Measurements from ENCODE around the gene GPR83. TPM values are rescaled to one million over a fixed set of nuclear protein-coding genes. Genes with fewer than 3 reads are reported as not detected.

The GPR83 gene
- total RNA-seq, result under 0.01 TPM in 1 of 2 replicates, not detected in the other

DNA sequence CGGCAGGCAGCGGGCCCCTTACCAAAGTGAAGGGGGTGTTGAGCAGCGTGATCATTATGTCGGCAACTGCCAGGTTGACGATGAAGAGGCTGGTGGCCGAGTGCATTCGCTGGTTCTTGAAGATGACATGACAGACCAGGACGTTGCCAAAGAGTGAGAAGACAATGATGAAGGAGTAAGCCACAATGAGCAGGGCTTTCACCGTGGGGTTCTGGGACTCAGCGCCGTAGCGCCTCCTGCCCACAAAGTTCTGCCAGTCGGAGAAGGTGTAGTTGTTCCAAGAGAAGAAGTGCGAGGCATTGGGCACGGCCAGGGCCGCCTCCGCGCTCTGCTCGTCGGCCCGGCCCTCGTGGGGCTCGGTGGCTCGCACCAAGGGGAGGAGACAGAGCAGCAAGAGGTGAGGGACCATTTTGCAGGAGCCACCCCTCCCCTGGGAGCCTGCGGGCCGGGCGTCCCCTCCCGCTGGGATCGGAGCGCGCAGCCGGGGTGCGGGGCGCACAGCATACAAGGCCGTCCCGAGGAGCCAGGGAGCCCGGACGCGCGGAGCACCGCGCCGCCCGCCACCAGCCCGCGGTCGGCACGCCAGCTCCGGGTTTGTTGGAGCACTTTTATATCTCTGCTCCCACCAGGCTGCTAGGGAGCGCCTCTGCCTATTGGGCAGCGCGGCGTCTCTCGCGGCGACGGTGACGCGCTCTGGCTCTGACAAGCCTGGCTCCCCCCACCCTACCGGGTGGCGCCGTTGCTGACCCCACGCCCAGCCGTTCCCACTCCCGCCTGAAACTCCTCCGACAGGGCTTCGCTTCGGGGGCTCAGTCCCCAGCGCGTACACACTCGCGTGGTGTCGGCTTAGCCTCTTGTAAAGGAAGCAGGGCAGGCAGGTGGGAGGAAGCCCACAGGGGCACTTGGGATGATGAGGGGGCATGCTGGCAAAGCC lies at the start of gene GPR83:
Gene GPR83, minus strand, starts transcription at position 581 of the 934 bp plus-strand sequence. Its CDS starts 172 bp downstream, at position 409.
- DNase-seq (ENCODE audit: low read depth), result no peak
- H3K4me3 ChIP-seq (ENCODE audit: low read depth, low read length), result peak within 1 kb of the TSS; percentile 46
- TF ChIP-seq CTCF (IDR thresholded peaks at IDR 0.05; ENCODE audit: insufficient read depth, low read depth, low read length), result no peak

DNA sequence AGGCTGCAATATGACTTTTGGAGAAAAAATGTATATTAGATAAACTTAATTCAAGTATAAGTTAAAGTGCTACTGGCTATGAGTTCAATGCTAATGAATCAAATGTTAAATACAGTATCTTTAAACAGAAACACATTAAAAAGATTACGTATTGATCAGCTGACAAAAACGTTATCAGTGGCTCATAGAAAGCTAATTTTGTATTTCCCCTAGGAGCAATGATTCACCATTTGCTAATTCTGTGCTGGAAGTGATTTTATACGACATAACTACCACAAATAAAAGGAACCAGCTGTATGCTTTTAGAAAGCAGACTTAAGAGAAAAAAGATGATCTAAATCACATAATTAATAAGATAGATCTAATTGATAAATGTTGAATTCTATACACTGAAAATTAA lies 48.8 kb upstream of the GPR83 start:
- no peak overlapping the region for H3K4me3 ChIP-seq (ENCODE audit: low read depth, low read length)
- DNase-seq (ENCODE audit: low read depth), result peak; percentile 6
- no peak for TF ChIP-seq CTCF (IDR thresholded peaks at IDR 0.05; ENCODE audit: insufficient read depth, low read depth, low read length)

DNA sequence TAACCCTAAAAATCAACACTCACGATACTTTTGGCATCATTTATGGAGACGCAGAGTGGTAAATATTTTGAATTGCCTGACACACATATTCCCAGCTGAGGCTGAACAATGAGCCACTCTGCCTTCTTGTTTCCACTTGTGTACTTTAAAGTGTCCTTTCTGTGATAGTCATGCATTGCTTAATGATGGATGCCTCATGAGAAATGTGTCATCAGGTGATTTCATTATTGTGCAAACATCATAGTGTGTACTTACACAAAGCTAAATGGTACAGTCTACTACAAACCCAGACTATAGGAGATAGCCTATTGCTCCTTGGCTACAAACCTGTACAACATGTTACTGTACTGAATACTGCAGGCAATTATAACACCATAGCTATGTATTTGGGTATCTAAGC lies 48.2 kb upstream of the GPR83 start:
- peak; percentile 58 for DNase-seq (ENCODE audit: low read depth)
- no peak overlapping the region for H3K4me3 ChIP-seq (ENCODE audit: low read depth, low read length)
- no peak for TF ChIP-seq CTCF (IDR thresholded peaks at IDR 0.05; ENCODE audit: insufficient read depth, low read depth, low read length)

GRCh38 chr11:94449029-94449428 lies 47.8 kb upstream of the GPR83 start:
- H3K4me3 ChIP-seq (ENCODE audit: low read depth, low read length), result no peak overlapping the region
- DNase-seq (ENCODE audit: low read depth), result no peak
- no peak for TF ChIP-seq CTCF (IDR thresholded peaks at IDR 0.05; ENCODE audit: insufficient read depth, low read depth, low read length)

DNA sequence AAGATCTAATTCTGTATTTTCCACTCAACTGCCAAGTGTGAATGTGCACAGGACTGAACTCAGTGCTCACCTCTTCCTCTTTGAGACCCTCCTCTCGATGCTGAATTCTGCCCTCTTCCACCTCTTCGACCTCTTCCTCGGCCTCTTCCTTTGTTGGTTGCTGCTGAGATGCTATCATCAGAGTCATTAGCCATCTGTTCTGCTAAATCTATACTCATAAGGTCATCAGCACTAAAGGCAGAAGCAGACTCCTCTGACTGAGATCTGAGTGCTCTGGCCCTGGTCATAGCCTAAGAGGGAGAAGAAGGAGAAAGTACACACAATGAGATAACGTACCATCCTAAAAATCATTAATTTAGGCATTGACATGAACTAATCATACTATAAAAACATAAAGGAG lies 45.9 kb upstream of the GPR83 start:
- TF ChIP-seq CTCF (IDR thresholded peaks at IDR 0.05; ENCODE audit: insufficient read depth, low read depth, low read length), result no peak

DNA sequence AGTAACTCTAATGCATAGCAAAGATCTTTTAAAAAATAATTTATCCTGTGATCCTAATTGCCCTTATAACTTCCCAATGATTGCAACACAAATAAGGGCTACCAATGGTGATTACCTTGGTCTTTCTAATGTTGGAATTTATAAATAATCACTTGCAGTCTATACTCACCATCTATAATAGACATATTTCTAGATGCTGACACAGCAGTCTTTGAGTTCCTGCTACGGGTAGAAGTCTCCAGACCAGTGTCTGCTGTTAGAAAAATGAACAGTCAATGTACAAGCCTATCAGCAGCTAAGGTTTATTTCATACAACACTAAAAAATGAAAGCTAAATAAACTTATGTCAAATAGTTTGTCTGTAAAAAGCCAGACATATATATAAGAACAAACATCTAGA lies 44.4 kb upstream of the GPR83 start:
- DNase-seq (ENCODE audit: low read depth), result no peak
- H3K4me3 ChIP-seq (ENCODE audit: low read depth, low read length), result no peak overlapping the region
- TF ChIP-seq CTCF (IDR thresholded peaks at IDR 0.05; ENCODE audit: insufficient read depth, low read depth, low read length), result no peak

More for the DNA sequence above, 45.9 kb upstream of the GPR83 start:
- DNase-seq (ENCODE audit: low read depth), result no peak
- no peak overlapping the region for H3K4me3 ChIP-seq (ENCODE audit: low read depth, low read length)
